ENCODE data around the gene GPR139. TPM values are rescaled to one million over a fixed set of nuclear protein-coding genes. Genes with fewer than 3 reads are reported as not detected.

Gene GPR139
- total RNA-seq, 4 donors from 2014 or later = not detected

DNA sequence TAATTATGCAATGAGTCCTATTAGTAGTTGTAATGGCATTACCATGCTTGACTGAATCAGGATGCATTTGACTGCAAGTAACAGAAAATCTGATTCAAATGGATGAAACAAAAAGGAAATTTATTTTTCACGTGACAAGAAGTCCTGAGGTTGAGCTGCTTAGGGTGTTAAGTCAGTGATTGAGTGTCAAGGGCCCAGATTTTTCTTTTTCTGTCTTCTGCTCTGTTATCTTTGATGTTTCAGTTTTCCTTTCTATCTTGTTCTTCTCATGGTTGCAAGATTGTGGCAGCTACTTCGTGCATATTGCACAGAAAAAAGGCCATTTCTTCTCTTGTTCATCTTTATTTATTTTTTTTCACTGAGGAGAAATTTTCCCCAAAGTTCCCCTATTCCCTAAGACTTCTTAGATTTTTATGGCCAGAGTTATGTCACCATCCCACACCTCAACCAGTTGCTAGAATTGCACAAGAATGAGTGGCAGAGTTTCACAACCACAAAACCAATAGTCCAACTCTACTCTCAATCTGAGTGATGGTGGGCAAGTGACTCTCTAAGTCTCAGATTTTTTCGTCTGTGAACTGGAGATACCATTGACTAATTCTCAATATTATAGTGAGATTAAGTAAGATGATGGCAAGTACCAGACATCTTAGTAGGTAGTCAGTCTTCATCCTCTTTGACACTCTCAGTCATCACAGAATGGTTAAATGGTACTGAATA, 15.7 kb upstream of the GPR139 start:
- Histone ChIP-seq H3K4me1 (no peaks in the 10 kb centered on the region), H3K4me3 (no peak overlapping the region), H3K27me3 (peaks cover 0 to 12% (median 0%) of the 10 kb centered on the region in 4 donors), H3K27ac (no peak overlapping the region), H3K36me3 (no peaks in the 10 kb centered on the region), H3K9me3 (no peaks in the 10 kb centered on the region)
- 45 to 50% methylated on average over 3 of the region's 3 CpGs for WGBS, 2 donors
- DNase-seq = no peak
- TF ChIP-seq, protein P1, sequence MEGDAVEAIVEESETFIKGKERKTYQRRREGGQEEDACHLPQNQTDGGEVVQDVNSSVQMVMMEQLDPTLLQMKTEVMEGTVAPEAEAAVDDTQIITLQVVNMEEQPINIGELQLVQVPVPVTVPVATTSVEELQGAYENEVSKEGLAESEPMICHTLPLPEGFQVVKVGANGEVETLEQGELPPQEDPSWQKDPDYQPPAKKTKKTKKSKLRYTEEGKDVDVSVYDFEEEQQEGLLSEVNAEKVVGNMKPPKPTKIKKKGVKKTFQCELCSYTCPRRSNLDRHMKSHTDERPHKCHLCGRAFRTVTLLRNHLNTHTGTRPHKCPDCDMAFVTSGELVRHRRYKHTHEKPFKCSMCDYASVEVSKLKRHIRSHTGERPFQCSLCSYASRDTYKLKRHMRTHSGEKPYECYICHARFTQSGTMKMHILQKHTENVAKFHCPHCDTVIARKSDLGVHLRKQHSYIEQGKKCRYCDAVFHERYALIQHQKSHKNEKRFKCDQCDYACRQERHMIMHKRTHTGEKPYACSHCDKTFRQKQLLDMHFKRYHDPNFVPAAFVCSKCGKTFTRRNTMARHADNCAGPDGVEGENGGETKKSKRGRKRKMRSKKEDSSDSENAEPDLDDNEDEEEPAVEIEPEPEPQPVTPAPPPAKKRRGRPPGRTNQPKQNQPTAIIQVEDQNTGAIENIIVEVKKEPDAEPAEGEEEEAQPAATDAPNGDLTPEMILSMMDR (IDR thresholded peaks at IDR 0.05) = no peak
- TF ChIP-seq POLR2A (IDR thresholded peaks at IDR 0.05) = no peak
- intact Hi-C loops (cut with DNase I) = no loop called here

DNA sequence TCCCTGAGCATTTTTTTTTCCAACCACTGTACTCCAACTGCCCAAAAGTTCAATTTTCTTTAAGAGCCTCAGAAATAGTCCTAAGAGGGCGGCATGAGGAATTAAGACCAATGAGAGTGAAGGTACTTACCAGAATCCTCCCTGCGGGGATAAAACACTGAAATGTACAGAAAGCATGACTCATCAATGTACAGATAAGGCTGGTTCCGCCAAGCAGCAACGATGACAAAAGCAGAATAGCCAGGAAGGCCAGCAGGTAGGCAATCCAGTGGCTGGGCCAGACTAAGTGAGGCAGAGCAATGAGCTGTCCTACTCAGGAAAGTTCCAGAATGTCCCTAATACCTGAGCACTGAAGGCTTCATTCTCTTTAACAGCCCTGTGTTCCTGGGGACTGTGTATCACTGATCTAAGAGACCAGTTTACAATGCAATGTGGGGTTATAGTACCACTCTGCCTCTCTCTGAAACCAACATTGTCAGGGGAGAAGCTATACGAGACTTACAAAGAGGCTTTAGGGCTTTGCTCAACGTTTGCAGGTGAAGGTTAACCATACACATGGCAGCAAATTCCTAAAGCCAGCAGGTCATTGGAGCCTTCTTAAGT, 11.0 kb upstream of the GPR139 start:
- intact Hi-C loops (cut with DNase I) = no loop called here

DNA sequence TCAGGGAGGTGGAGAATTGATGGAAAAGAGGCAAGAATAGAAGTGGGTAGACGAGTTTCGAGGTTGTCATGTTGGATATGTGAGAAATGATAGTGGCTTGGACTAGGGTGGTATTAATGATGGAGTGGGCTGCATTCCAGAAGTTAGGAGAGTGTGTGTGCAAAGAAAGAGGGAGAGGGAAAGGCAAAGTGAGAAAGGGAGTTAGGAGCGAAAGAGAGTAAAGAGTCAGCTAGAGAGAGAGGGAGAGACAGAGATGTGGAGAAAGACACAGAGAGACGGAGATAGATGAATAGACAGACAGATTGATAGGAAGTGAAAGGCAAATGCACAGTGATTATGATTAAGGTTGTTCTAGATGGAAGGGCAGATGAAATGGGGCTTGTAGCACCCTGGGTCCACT, 5.4 kb upstream of the GPR139 start:
- no peak for DNase-seq
- Histone ChIP-seq H3K4me3 (no peak overlapping the region), H3K9me3 (no peaks in the 10 kb centered on the region), H3K4me1 (peaks cover 0 to under 1% (median 0%) of the 10 kb centered on the region in 3 donors), H3K27ac (no peak overlapping the region), H3K36me3 (no peaks in the 10 kb centered on the region), H3K27me3 (peaks cover 0 to 43% (median 0%) of the 10 kb centered on the region in 4 donors)
- 62 to 81% methylated on average over 4 of the region's 4 CpGs for WGBS, 2 donors
- TF ChIP-seq, protein P1 (IDR thresholded peaks at IDR 0.05) = no peak
- no peak for TF ChIP-seq POLR2A (IDR thresholded peaks at IDR 0.05)
- intact Hi-C loops (cut with DNase I) = no loop called here

More for the DNA sequence above, 11.0 kb upstream of the GPR139 start:
- H3K9me3 ChIP-seq = no peaks in the 10 kb centered on the region
- peaks cover 0 to 19% (median 0%) of the 10 kb centered on the region in 4 donors for H3K27me3 ChIP-seq
- WGBS, 2 donors = 50 to 53% methylated on average over 6 of the region's 6 CpGs
- H3K4me3 ChIP-seq = no peak overlapping the region
- H3K4me1 ChIP-seq = no peaks in the 10 kb centered on the region
- TF ChIP-seq POLR2A (IDR thresholded peaks at IDR 0.05) = no peak
- TF ChIP-seq, protein P1 (IDR thresholded peaks at IDR 0.05) = no peak
- H3K36me3 ChIP-seq = no peaks in the 10 kb centered on the region
- no peak overlapping the region for H3K27ac ChIP-seq
- no peak for DNase-seq

DNA sequence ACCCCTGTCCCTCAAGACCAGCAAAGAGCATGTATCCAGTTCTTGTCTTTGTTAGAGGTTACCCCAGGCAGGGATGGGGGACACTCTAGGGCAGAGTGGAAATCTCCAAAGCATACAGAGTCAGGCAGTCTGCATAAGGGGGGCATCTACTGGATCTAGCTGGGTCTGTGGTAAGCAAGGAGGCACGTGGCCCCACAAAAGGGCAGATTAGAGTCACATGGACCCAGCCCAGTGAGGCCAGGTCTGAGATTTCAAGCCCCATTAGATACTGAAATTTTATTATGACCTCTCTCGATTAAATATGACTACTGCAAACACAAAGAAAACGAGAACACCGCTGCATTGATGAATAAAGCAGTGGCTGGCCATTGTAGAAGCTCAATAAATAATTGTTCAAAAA, 1.6 kb upstream of the GPR139 start:
- DNase-seq = no peak
- Histone ChIP-seq H3K4me3 (no peak overlapping the region), H3K4me1 (peaks cover 0 to 10% (median 0%) of the 10 kb centered on the region in 3 donors), H3K9me3 (no peaks in the 10 kb centered on the region), H3K27ac (no peak overlapping the region), H3K27me3 (peaks cover 0 to 75% (median 4%) of the 10 kb centered on the region in 4 donors), H3K36me3 (no peaks in the 10 kb centered on the region)
- TF ChIP-seq, protein P1 (IDR thresholded peaks at IDR 0.05) = no peak
- no peak for TF ChIP-seq POLR2A (IDR thresholded peaks at IDR 0.05)
- intact Hi-C loops (cut with DNase I) = no loop called here
- 54 to 61% methylated on average over 4 of the region's 4 CpGs for WGBS, 2 donors

Data from esophagus squamous epithelium (tissue), 5 donors.